BLaER1 treated with 17β-estradiol and CSF1 and Interleukin-3, amounts not matched to agents 10 nM and 100 nM (cell line): ENCODE data around the gene TSPAN3.

Experiments
- H3K27ac ChIP-seq, 11 experiments: shearing (Covaris generic); formaldehyde crosslinking; 2 replicates each; pipeline ENCODE4 v1.8.1; 2022
- H3K27me3 ChIP-seq, 11 experiments: shearing (Covaris generic); formaldehyde crosslinking; 2 replicates each; pipeline ENCODE4 v1.8.1; 2022
- H3K36me3 ChIP-seq, 11 experiments: shearing (Covaris generic); formaldehyde crosslinking; 2 replicates each; pipeline ENCODE4 v1.8.1; 2022
- H3K4me1 ChIP-seq, 10 experiments: shearing (Covaris generic); formaldehyde crosslinking; 2 replicates each; pipeline ENCODE4 v1.8.1; 2022
- H3K4me2 ChIP-seq, 11 experiments: shearing (Covaris generic); formaldehyde crosslinking; 2 replicates each; pipeline ENCODE4 v1.8.1; 2022
- H3K4me3 ChIP-seq, 10 experiments: shearing (Covaris generic); formaldehyde crosslinking; 2 replicates each; pipeline ENCODE4 v1.8.1; 2022
- H3K9ac ChIP-seq, 11 experiments: shearing (Covaris generic); formaldehyde crosslinking; 2 replicates each; pipeline ENCODE4 v1.8.1; 2022
- H3K9me3 ChIP-seq, 11 experiments: shearing (Covaris generic); formaldehyde crosslinking; replicated peaks in 1 of 11; 2 replicates each; pipeline ENCODE4 v1.8.1; 2022
- H4K20me1 ChIP-seq, 11 experiments: shearing (Covaris generic); formaldehyde crosslinking; 2 replicates each; pipeline ENCODE4 v1.8.1; 2022
- Cebpa-rat ChIP-seq, 11 experiments: shearing (Covaris generic); IDR thresholded peaks; 2 replicates each; pipeline ENCODE4 v1.8.1; 2022

TSPAN3 gene

DNA sequence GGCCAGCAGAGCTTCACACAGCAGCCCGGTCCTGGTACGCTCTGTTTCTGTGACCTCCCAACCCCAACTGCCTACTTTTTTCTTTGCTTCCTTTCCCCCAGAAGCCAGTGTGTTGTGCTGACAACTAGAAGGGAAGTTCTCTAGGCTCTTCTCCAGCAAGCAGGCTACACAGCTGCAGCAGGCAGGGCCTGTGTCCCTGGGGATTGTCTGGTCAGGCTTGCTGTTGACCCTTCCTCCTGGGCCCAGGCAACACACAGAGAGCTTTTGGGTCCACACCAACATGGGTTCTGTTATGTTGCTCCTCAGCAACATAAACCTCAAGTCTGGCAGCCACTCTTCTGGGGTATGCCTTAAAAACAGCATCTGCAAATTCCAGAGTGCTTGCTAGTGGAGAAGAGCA is 36.2 kb upstream of the TSPAN3 start:
- no peak overlapping the region for H3K4me3 ChIP-seq
- H3K9ac ChIP-seq = peak overlapping the region; percentile 11 to 64 (median 30); a peak in 14 of 22 replicates
- H3K4me1 ChIP-seq = peaks cover 14 to 30% (median 23%) of the 10 kb centered on the region in 10 experiments
- TF ChIP-seq Cebpa-rat (IDR thresholded peaks at IDR 0.05) = no peak
- peak overlapping the region in 8 of 11 experiments; percentile 30 to 65 (median 53); a peak in 16 of 22 replicates for H3K27ac ChIP-seq
- no peaks in the 10 kb centered on the region for H3K27me3 ChIP-seq
- H3K4me2 ChIP-seq = peak overlapping the region; percentile 25 to 65 (median 48); a peak in 21 of 22 replicates
- H3K9me3 ChIP-seq = no peaks in the 10 kb centered on the region
- peaks cover 0 to 8% (median 0%) of the 10 kb centered on the region in 11 experiments; a peak in 1 of 22 replicates for H4K20me1 ChIP-seq
- peaks cover 0 to 10% (median 0%) of the 10 kb centered on the region in 11 experiments; a peak in 4 of 22 replicates for H3K36me3 ChIP-seq

DNA sequence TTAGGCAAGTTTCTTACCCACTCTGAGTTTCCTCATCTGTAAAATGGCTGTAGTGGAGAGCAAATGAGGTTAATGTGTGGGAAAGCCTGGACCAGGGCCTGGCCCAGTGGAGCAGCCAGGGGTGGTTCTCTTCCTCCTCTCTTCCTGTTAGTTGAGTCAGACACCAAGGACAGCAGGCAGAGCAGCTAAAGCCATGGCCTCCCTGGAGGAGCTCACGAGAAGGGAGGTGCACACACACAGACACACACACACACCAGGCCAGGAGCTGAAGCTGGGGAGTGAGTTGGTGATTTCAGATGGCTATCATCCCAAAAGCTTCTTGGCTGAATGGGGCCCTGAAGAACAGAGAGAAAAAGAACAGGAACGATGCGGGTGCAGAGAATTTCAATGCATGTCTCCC is 33.2 kb upstream of the TSPAN3 start:
- Histone ChIP-seq H3K36me3 (no peaks in the 10 kb centered on the region), H4K20me1 (peaks cover 0 to 8% (median 0%) of the 10 kb centered on the region in 11 experiments; a peak in 1 of 22 replicates), H3K4me3 (no peak overlapping the region), H3K9me3 (no peaks in the 10 kb centered on the region), H3K27ac (no peak overlapping the region), H3K4me2 (peak overlapping the region in 4 of 11 experiments; percentile 12 to 30 (median 20); a peak in 2 of 22 replicates), H3K4me1 (peaks cover 14 to 30% (median 24%) of the 10 kb centered on the region in 10 experiments), H3K27me3 (no peaks in the 10 kb centered on the region), H3K9ac (no peak overlapping the region)
- no peak for TF ChIP-seq Cebpa-rat (IDR thresholded peaks at IDR 0.05)

DNA sequence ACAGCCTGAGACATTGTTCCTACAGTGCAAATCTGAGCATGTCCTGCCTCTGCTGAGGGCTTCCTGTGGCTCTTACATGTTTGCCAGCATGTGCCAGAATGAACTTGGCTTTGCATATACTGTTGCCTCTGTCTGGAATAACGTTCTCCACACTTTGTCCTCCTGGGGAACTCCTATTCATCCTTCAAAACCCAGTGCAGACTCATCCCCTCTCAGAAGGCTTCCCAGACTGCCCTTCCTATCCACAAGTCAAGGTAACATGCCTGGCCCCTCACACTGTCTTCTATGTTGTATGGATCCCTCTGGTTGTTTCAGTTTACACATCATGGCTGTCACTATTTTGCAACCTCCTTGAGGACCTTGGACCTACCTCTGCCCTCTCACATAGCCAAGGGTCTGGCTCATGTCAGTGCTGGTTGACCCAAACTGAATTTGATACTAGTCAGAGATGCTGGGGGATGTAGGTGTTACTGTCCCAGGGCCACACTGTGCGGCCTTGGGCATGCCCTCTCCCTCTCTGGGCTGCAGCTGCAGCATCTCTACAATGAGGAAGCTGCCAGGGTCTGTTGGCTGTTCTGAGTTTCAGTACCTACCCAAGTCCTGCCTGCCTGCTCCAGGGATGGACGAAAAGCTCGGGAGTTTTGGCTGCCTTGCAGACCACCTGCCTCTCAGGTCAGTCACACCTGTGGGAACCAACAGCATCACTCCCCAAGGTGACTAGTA is 29.0 kb upstream of the TSPAN3 start:
- Histone ChIP-seq H3K27ac (no peak overlapping the region), H3K9ac (no peak overlapping the region), H3K4me2 (no peak overlapping the region), H3K9me3 (no peaks in the 10 kb centered on the region), H4K20me1 (no peaks in the 10 kb centered on the region; a peak in 1 of 22 replicates), H3K36me3 (no peaks in the 10 kb centered on the region), H3K27me3 (no peaks in the 10 kb centered on the region), H3K4me3 (no peak overlapping the region), H3K4me1 (peaks cover 5 to 23% (median 13%) of the 10 kb centered on the region in 10 experiments; a peak in 19 of 20 replicates)
- no peak for TF ChIP-seq Cebpa-rat (IDR thresholded peaks at IDR 0.05)

DNA sequence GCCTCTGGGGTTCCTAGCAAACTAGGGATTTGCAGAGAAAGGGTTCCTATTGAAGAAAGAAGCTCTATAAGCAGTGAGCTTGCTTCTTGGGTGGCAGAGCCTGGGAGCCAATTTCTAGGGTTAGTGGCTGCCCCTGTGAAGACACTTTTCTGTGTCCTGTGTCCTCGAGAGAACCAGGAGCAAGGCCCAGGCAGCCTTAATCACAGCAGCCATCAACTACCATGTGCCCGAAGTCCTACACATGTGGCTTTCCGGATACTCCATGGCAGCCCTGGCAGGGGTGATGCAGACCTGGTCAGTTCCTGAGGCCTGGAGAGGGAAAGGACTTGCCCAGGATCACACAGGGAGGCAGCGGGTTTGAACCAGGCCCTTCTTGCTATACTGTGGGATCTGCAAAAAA is 27.7 kb upstream of the TSPAN3 start:
- Histone ChIP-seq H3K27me3 (no peaks in the 10 kb centered on the region), H3K4me1 (peaks cover under 1 to 13% (median 7%) of the 10 kb centered on the region in 10 experiments; a peak in 15 of 20 replicates), H4K20me1 (no peaks in the 10 kb centered on the region), H3K4me3 (no peak overlapping the region), H3K36me3 (no peaks in the 10 kb centered on the region), H3K9me3 (no peaks in the 10 kb centered on the region), H3K9ac (no peak overlapping the region), H3K27ac (no peak overlapping the region), H3K4me2 (no peak overlapping the region)
- no peak for TF ChIP-seq Cebpa-rat (IDR thresholded peaks at IDR 0.05)

DNA sequence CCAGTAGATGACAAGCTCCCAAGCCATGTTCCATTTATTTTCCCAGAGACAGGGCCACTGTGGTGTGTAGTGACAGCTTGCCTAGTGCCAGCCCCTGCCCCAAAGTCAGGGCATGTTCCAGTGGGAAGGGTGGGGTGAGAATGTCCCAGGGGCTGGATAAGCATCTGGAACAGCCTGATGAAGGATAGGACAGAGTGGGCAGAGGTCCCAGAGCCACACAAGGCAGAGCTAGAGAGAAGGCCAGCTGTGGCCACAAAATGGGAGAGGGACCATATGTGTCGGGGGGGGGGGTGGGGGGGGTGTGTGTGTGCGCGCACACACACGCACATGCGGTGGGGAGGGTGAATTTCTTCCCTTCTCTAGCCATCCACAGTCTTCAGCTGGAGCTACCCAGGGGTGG is 27.0 kb upstream of the TSPAN3 start:
- peaks cover 0 to 12% (median 7%) of the 10 kb centered on the region in 10 experiments; a peak in 14 of 20 replicates for H3K4me1 ChIP-seq
- no peak overlapping the region for H3K9ac ChIP-seq
- H3K27me3 ChIP-seq = no peaks in the 10 kb centered on the region
- no peaks in the 10 kb centered on the region for H3K36me3 ChIP-seq
- 0 out of 22 replicates have a peak overlapping the region, but pooled peaks of 1 of the 11 experiments have one; percentile 15 for H3K27ac ChIP-seq
- no peak overlapping the region for H3K4me3 ChIP-seq
- H4K20me1 ChIP-seq = no peaks in the 10 kb centered on the region
- no peaks in the 10 kb centered on the region for H3K9me3 ChIP-seq
- TF ChIP-seq Cebpa-rat (IDR thresholded peaks at IDR 0.05) = no peak
- H3K4me2 ChIP-seq = peak overlapping the region in 8 of 11 experiments; percentile 7 to 56 (median 32); a peak in 8 of 22 replicates

DNA sequence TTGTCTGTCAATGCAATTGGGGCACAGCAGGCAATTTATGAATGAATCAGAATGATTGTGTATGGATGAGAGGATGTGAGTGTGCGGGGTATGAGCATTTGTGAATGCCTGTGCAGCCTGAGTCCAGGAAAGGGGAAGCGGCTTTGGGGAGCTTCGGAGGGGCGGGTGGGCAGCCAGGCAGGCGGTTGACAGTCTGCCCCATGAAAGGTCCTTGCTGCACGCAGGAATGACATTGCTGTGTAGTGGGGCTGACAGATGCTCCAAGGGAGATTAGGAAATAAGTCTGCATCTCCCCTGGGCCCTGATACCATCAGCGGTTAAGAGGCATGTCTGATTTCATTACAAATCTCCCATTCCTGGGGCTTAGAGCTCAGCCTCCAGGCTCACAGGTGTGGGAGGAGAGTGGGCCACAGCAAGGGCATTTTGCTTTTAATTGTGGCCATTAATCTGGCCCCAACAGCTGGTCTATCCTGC is 26.4 kb upstream of the TSPAN3 start:
- TF ChIP-seq Cebpa-rat (IDR thresholded peaks at IDR 0.05) = no peak
- H4K20me1 ChIP-seq = no peaks in the 10 kb centered on the region
- H3K4me2 ChIP-seq = peak overlapping the region in 9 of 11 experiments; percentile 7 to 56 (median 30); a peak in 9 of 22 replicates
- 0 out of 22 replicates have a peak overlapping the region, but pooled peaks of 1 of the 11 experiments have one; percentile 15 for H3K27ac ChIP-seq
- no peak overlapping the region for H3K9ac ChIP-seq
- no peaks in the 10 kb centered on the region for H3K27me3 ChIP-seq
- peaks cover 0 to 12% (median 7%) of the 10 kb centered on the region in 10 experiments; a peak in 14 of 20 replicates for H3K4me1 ChIP-seq
- H3K4me3 ChIP-seq = no peak overlapping the region
- no peaks in the 10 kb centered on the region for H3K36me3 ChIP-seq
- no peaks in the 10 kb centered on the region for H3K9me3 ChIP-seq

DNA sequence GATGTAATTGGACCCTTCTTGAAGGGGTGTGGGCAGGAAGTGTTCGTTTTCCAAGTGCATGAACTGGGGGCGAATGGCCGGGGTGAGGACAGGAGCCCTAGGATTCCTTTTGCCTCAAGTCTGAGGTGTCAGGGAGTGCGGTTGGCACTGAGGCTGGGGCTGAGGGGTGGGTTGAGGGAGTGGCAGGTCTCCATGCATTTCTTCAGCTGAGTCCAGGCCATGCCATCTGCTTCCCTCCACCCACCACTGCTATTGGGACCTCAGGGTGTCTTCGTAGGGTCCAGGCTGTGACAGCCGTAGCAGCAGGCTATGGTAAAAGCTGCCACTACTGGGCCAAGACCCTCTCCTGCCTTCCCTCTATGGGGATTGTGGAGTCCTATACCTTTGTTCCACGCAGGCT is 25.6 kb upstream of the TSPAN3 start:
- H3K9ac ChIP-seq = no peak overlapping the region
- H4K20me1 ChIP-seq = no peaks in the 10 kb centered on the region
- TF ChIP-seq Cebpa-rat (IDR thresholded peaks at IDR 0.05) = no peak
- H3K27ac ChIP-seq = no peak overlapping the region
- H3K27me3 ChIP-seq = no peaks in the 10 kb centered on the region
- H3K4me2 ChIP-seq = no peak overlapping the region
- H3K36me3 ChIP-seq = no peaks in the 10 kb centered on the region
- no peaks in the 10 kb centered on the region for H3K9me3 ChIP-seq
- peaks cover 0 to 12% (median 7%) of the 10 kb centered on the region in 10 experiments; a peak in 14 of 20 replicates for H3K4me1 ChIP-seq
- H3K4me3 ChIP-seq = no peak overlapping the region

DNA sequence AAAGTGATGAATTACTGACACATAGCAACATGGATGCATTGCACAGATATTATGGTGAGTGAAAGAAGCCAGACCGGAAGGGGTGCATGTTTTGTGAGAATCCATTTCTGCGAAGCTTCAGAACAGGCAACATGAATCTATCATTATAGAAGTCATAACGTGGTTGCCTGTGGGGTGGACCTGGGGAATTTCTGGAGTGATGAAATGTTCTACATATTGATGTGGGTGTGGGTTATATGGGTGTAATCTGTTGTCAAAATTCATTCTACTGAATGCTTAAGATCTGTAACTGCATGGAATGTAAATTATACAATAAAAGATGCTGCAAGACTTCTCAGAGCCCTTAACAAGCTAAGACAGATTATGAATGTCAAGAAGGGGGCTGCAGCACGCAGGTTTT is 25.2 kb upstream of the TSPAN3 start:
- H3K4me3 ChIP-seq = no peak overlapping the region
- H3K27ac ChIP-seq = no peak overlapping the region
- H3K4me2 ChIP-seq = no peak overlapping the region
- no peaks in the 10 kb centered on the region for H4K20me1 ChIP-seq
- no peak for TF ChIP-seq Cebpa-rat (IDR thresholded peaks at IDR 0.05)
- no peak overlapping the region for H3K9ac ChIP-seq
- no peaks in the 10 kb centered on the region for H3K27me3 ChIP-seq
- H3K4me1 ChIP-seq = peaks cover 0 to 12% (median 7%) of the 10 kb centered on the region in 10 experiments; a peak in 14 of 20 replicates
- H3K36me3 ChIP-seq = no peaks in the 10 kb centered on the region
- H3K9me3 ChIP-seq = no peaks in the 10 kb centered on the region

DNA sequence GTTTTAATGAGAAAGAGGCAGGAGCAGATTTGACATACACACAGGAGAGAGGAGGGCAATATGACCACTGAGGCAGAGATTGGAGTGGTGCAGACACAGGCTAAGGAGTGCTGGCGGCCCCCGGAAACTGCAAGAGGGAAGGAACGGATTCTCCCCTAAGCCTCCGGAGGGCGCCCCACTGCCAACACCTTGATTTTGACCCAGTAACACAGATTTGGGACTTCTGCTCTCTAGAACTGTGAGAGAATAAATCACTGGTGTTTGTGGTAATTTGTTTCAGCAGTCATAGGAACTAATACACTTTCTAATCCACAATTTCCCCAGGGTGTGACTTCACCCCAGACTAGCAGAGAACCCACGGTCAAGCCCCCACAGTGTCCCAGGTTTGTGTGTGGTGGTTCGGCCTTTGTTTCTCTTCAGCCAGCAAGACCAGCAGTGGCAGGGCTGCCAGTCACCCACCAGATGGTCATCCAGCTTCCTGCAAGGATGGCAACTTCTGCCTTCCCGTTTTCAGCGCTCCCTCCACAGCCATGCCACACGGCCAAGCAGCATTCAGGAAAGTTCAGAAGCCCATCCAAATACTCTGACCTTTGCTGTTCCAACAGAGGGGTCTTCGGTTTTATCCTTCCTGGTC is 23.6 kb upstream of the TSPAN3 start:
- no peak overlapping the region for H3K9ac ChIP-seq

More for the DNA sequence above, 23.6 kb upstream of the TSPAN3 start:
- no peak overlapping the region for H3K27ac ChIP-seq
- H3K4me1 ChIP-seq = peaks cover 0 to 12% (median 7%) of the 10 kb centered on the region in 10 experiments; a peak in 14 of 20 replicates
- H3K27me3 ChIP-seq = no peaks in the 10 kb centered on the region
- no peak overlapping the region for H3K4me2 ChIP-seq
- H3K4me3 ChIP-seq = no peak overlapping the region
- H3K36me3 ChIP-seq = no peaks in the 10 kb centered on the region
- H4K20me1 ChIP-seq = no peaks in the 10 kb centered on the region
- TF ChIP-seq Cebpa-rat (IDR thresholded peaks at IDR 0.05) = no peak
- no peaks in the 10 kb centered on the region for H3K9me3 ChIP-seq
